WTC11 (cell line): ENCODE results near the gene ITSN1. TPM values are rescaled to one million over a fixed set of nuclear protein-coding genes. Genes with fewer than 3 reads are reported as not detected.

Source experiments
- ATAC-seq: fragments of 200-7000 bp; cut with Tn5 transposase; 2 replicates; pipeline ENCODE4 v1.10.0; 2021; ENCODE audit warnings: mild to moderate bottlenecking, moderate library complexity
- CTCF ChIA-PET: fragments of 300-600 bp; sonication (Branson Sonifier 250); formaldehyde crosslinking; loops from one replicate; lab custom pipeline; 2021; ENCODE audit warnings: antibody characterized with exemption; lab: Charles Lee
- POLR2A ChIA-PET: fragments of 350-600 bp; sonication (Branson Sonifier 250); formaldehyde crosslinking; loops from one replicate; lab custom pipeline; 2021; ENCODE audit warnings: antibody characterized with exemption; lab: Charles Lee
- DNase-seq: peaks from one replicate; pipeline ENCODE4 v3.0.0; 2021; ENCODE audit warnings: low spot score
- H3K27ac Mint-ChIP-seq: 2 replicates; pipeline ENCODE4 v1.8.0; 2021; ENCODE audit warnings: mixed read lengths
- H3K27me3 Mint-ChIP-seq: 2 replicates; pipeline ENCODE4 v1.8.0; 2021; ENCODE audit warnings: low read depth, mild to moderate bottlenecking, moderate library complexity, mixed read lengths
- H3K36me3 Mint-ChIP-seq: 2 replicates; pipeline ENCODE4 v1.8.0; 2021; ENCODE audit warnings: mixed read lengths
- H3K4me1 Mint-ChIP-seq: 2 replicates; pipeline ENCODE4 v1.8.0; 2022; ENCODE audit warnings: mixed read lengths
- H3K4me3 Mint-ChIP-seq: 2 replicates; pipeline ENCODE4 v1.8.0; 2021; ENCODE audit warnings: mild to moderate bottlenecking, moderate library complexity, mixed read lengths
- H3K9me3 Mint-ChIP-seq: 2 replicates; pipeline ENCODE4 v1.8.0; 2021; ENCODE audit warnings: mixed read lengths
- ATF1 ChIP-seq: sonication (generic); formaldehyde crosslinking; IDR thresholded peaks from 2 replicates; pipeline ENCODE4 v1.8.1; 2023; ENCODE audit warnings: mild to moderate bottlenecking, moderate library complexity, missing genetic modification reagents
- CBFB ChIP-seq: sonication (generic); formaldehyde crosslinking; IDR thresholded peaks from 2 replicates; pipeline ENCODE4 v1.8.1; 2022; ENCODE audit warnings: mild to moderate bottlenecking, low read depth, missing genetic modification reagents
- ESRRA ChIP-seq: sonication (generic); formaldehyde crosslinking; IDR thresholded peaks from 2 replicates; pipeline ENCODE4 v1.8.1; 2022; ENCODE audit warnings: mild to moderate bottlenecking, missing genetic modification reagents, borderline replicate concordance
- FOXJ3 ChIP-seq: sonication (generic); formaldehyde crosslinking; IDR thresholded peaks from 2 replicates; pipeline ENCODE4 v1.9.0; 2021; ENCODE audit warnings: missing genetic modification reagents, mild to moderate bottlenecking, borderline replicate concordance
- FOXK1 ChIP-seq: sonication (generic); formaldehyde crosslinking; IDR thresholded peaks from 2 replicates; pipeline ENCODE4 v1.8.0; 2022; ENCODE audit warnings: mild to moderate bottlenecking, moderate library complexity, missing genetic modification reagents
- GABPB1 ChIP-seq: sonication (generic); formaldehyde crosslinking; IDR thresholded peaks from 2 replicates; pipeline ENCODE4 v1.8.1; 2023; ENCODE audit warnings: mild to moderate bottlenecking, missing genetic modification reagents
- JAZF1 ChIP-seq: fragments of 250-450 bp; sonication (Bioruptor Pico); IDR thresholded peaks from 2 replicates; pipeline ENCODE4 v1.9.0; 2021; ENCODE audit warnings: moderate library complexity, mild to moderate bottlenecking, inconsistent platforms
- KAT7 ChIP-seq: sonication (generic); formaldehyde crosslinking; IDR thresholded peaks from 2 replicates; pipeline ENCODE4 v1.8.1; 2023; ENCODE audit warnings: missing genetic modification reagents, mild to moderate bottlenecking, borderline replicate concordance
- NFATC4 ChIP-seq: fragments of 250-450 bp; sonication (Bioruptor Pico); IDR thresholded peaks from 2 replicates; pipeline ENCODE4 v1.9.0; 2021; ENCODE audit warnings: mild to moderate bottlenecking
- NFYB ChIP-seq: sonication (generic); formaldehyde crosslinking; conservative IDR thresholded peaks from 2 replicates; pipeline ENCODE4 v1.8.0; 2022; ENCODE audit warnings: low read depth, missing genetic modification reagents
- NR2C2 ChIP-seq: sonication (generic); formaldehyde crosslinking; IDR thresholded peaks from 2 replicates; pipeline ENCODE4 v1.8.0; 2022; ENCODE audit warnings: mild to moderate bottlenecking, missing genetic modification reagents
- SOX15 ChIP-seq: fragments of 250-450 bp; sonication (Bioruptor Pico); IDR thresholded peaks from 2 replicates; pipeline ENCODE4 v1.9.0; 2021; ENCODE audit warnings: mild to moderate bottlenecking
- STAT6 ChIP-seq: sonication (generic); formaldehyde crosslinking; conservative IDR thresholded peaks from 2 replicates; pipeline ENCODE4 v1.8.1; 2023; ENCODE audit warnings: mild to moderate bottlenecking, low read depth, missing genetic modification reagents, moderate library complexity
- ZNF219 ChIP-seq: sonication (generic); formaldehyde crosslinking; IDR thresholded peaks from 2 replicates; pipeline ENCODE4 v1.8.0; 2023; ENCODE audit warnings: missing genetic modification reagents, mild to moderate bottlenecking, borderline replicate concordance
- ZNF281 ChIP-seq: sonication (generic); formaldehyde crosslinking; IDR thresholded peaks from 2 replicates; pipeline ENCODE4 v1.8.0; 2023; ENCODE audit warnings: mild to moderate bottlenecking, missing genetic modification reagents
- ZNF423 ChIP-seq: fragments of 250-450 bp; sonication (Bioruptor Pico); IDR thresholded peaks from 2 replicates; pipeline ENCODE4 v2.1.2; 2022; ENCODE audit warnings: mild to moderate bottlenecking, moderate library complexity
- ZNF671 ChIP-seq: fragments of 250-450 bp; sonication (Bioruptor Pico); IDR thresholded peaks from 2 replicates; pipeline ENCODE4 v1.8.0; 2021; ENCODE audit warnings: mild to moderate bottlenecking
- total RNA-seq: library from RNA; stranded (reverse); gene quantifications from 3 replicates; pipeline ENCODE4 v1.2.3, GENCODE V29; 2021
- TF ChIP-seq, protein P1 (sequence below): sonication (generic); formaldehyde crosslinking; IDR thresholded peaks from 2 replicates; pipeline ENCODE4 v1.8.1; 2023; ENCODE audit warnings: mild to moderate bottlenecking, moderate library complexity, missing genetic modification reagents
- TF ChIP-seq, protein P2 (sequence below): fragments of 250-450 bp; sonication (Bioruptor Pico); IDR thresholded peaks from 2 replicates; pipeline ENCODE4 v2.1.2; 2022; ENCODE audit warnings: mild to moderate bottlenecking, moderate library complexity
- TF ChIP-seq, protein P3 (sequence below): fragments of 200-600 bp; IDR thresholded peaks from 2 replicates; pipeline ENCODE4 v1.8.0; 2022; ENCODE audit warnings: antibody characterized with exemption

Gene ITSN1
- total RNA-seq, 1 experiment from 2014 or later: 69.6 TPM

DNA sequence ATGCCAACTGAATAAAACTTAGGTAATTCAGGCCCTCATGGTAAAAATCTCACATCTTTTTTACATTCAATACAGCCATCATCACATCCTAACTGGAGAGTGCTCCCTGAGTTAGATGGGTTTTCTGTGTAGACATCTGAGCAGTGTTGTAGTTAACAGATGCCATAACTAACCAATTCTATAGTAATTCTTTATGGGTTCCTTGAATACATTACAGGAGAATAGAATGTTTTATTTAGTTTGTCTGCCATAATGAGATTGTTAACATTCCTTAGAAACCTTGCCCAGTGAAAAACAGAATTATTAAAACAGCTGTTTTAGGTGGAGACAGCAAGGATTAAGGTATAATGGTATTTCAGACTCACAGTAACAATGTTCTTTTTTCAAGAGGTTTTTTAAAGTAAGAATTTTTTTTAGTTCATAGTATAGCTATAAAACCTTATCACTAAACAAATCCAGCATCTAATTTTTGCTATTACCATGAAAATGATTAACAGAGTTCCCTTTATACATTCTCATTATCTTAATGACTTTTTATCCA, 178.0 kb downstream of the ITSN1 start (continued):
- TF ChIP-seq NR2C2: no peak
- TF ChIP-seq, protein P1, sequence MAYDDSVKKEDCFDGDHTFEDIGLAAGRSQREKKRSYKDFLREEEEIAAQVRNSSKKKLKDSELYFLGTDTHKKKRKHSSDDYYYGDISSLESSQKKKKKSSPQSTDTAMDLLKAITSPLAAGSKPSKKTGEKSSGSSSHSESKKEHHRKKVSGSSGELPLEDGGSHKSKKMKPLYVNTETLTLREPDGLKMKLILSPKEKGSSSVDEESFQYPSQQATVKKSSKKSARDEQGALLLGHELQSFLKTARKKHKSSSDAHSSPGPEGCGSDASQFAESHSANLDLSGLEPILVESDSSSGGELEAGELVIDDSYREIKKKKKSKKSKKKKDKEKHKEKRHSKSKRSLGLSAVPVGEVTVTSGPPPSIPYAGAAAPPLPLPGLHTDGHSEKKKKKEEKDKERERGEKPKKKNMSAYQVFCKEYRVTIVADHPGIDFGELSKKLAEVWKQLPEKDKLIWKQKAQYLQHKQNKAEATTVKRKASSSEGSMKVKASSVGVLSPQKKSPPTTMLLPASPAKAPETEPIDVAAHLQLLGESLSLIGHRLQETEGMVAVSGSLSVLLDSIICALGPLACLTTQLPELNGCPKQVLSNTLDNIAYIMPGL: no peak
- TF ChIP-seq SOX15: no peak
- no peak for TF ChIP-seq FOXJ3 (CRISPR knock-in tag)
- no peak for TF ChIP-seq ZNF671
- no peak for TF ChIP-seq FOXK1 (CRISPR knock-in tag)

DNA sequence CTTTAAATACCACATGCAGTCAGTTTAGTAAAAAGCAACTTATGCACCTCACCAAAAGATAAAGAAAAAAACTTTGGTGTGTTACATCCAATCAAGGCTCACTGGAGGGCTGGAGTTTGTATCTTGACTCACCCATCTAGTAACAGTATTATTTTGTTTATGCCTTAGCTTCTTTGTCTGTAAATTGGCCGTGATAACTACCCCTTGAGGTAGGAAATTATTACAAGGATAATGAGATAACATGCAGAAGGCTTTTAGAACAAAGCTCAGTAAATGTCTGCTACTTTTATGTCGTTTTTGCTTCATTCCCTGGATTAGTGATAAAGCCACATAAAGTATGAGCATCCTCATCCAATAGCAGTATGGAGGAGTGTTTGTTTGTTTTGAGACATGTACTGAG, 178.5 kb downstream of the ITSN1 start:
- TF ChIP-seq, protein P2, sequence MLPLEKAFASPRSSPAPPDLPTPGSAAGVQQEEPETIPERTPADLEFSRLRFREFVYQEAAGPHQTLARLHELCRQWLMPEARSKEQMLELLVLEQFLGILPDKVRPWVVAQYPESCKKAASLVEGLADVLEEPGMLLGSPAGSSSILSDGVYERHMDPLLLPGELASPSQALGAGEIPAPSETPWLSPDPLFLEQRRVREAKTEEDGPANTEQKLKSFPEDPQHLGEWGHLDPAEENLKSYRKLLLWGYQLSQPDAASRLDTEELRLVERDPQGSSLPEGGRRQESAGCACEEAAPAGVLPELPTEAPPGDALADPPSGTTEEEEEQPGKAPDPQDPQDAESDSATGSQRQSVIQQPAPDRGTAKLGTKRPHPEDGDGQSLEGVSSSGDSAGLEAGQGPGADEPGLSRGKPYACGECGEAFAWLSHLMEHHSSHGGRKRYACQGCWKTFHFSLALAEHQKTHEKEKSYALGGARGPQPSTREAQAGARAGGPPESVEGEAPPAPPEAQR (CRISPR knock-in tag): no peak
- TF ChIP-seq, protein P3, sequence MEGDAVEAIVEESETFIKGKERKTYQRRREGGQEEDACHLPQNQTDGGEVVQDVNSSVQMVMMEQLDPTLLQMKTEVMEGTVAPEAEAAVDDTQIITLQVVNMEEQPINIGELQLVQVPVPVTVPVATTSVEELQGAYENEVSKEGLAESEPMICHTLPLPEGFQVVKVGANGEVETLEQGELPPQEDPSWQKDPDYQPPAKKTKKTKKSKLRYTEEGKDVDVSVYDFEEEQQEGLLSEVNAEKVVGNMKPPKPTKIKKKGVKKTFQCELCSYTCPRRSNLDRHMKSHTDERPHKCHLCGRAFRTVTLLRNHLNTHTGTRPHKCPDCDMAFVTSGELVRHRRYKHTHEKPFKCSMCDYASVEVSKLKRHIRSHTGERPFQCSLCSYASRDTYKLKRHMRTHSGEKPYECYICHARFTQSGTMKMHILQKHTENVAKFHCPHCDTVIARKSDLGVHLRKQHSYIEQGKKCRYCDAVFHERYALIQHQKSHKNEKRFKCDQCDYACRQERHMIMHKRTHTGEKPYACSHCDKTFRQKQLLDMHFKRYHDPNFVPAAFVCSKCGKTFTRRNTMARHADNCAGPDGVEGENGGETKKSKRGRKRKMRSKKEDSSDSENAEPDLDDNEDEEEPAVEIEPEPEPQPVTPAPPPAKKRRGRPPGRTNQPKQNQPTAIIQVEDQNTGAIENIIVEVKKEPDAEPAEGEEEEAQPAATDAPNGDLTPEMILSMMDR: no peak
- no peak for TF ChIP-seq ZNF219 (CRISPR knock-in tag)
- TF ChIP-seq ZNF281: no peak
- no peak for TF ChIP-seq ESRRA (CRISPR knock-in tag)
- no peak for TF ChIP-seq NR2C2
- no peak for TF ChIP-seq JAZF1
- TF ChIP-seq SOX15: no peak
- ChIA-PET CTCF (no interaction called here), POLR2A (no interaction called here)
- H3K4me3 Mint-ChIP-seq: no peak overlapping the region
- H3K36me3 Mint-ChIP-seq: peaks cover 43% of the 10 kb centered on the region
- no peak for ATAC-seq
- no peaks in the 10 kb centered on the region for H3K9me3 Mint-ChIP-seq
- no peak overlapping the region for H3K27ac Mint-ChIP-seq
- peaks cover 15% of the 10 kb centered on the region for H3K4me1 Mint-ChIP-seq
- no peak for DNase-seq
- no peaks in the 10 kb centered on the region for H3K27me3 Mint-ChIP-seq

DNA sequence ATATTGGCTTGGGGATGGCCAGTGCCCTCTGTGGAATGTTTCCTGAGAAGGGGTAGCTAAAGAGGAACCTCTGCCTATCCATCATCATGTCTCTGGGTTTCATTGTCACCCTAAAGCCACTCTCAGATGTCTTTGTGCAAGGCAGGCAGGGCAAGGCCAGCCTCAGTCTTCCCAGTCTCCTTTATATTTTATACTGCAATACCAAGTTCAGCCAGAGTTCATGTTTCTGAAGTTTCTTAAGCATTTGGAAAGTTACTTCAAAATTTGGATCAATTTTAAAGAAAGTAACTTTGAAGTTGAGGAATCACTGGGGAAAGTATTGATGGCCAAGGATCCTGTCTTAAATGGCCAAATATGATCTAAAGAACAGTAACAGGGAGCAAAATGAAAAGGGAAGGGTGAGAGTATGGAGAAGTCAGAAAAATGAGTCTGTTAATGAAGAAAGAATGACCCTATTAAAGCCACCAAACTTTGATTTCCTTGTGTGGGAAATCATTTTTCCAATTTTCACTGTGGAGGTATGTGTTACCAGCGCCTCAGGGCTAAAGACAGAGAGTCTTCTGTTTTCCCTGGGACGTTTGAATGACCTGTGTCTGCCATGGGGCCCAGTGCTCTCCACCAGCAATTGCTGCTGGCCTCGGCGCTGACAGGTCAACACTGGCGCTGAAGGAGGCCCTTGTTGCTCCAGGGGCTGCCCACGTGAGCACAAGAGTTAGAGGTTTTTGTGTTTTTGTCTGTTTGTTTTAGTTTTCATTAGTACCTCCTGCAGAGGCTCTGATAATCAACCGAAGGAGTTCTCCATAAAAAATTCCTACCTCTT, 179.4 kb downstream of the ITSN1 start:
- ATAC-seq (no peak), DNase-seq (no peak)
- Mint-ChIP-seq H3K9me3 (no peaks in the 10 kb centered on the region), H3K4me1 (peaks cover 10% of the 10 kb centered on the region; the same call in 1 of the 2 replicates), H3K36me3 (peaks cover 39% of the 10 kb centered on the region), H3K4me3 (no peak overlapping the region), H3K27me3 (no peaks in the 10 kb centered on the region), H3K27ac (no peak overlapping the region)
- ChIA-PET POLR2A (no interaction called here), CTCF (no interaction called here)
- no peak for TF ChIP-seq ZNF219 (CRISPR knock-in tag)
- TF ChIP-seq, protein P2 (CRISPR knock-in tag): no peak
- TF ChIP-seq ZNF423: no peak
- no peak for TF ChIP-seq STAT6 (CRISPR knock-in tag)
- no peak for TF ChIP-seq KAT7 (CRISPR knock-in tag)
- TF ChIP-seq NFYB (CRISPR knock-in tag): no peak
- no peak for TF ChIP-seq CBFB (CRISPR knock-in tag)
- no peak for TF ChIP-seq NFATC4 (CRISPR knock-in tag)
- no peak for TF ChIP-seq ATF1 (CRISPR knock-in tag)
- no peak for TF ChIP-seq GABPB1 (CRISPR knock-in tag)
